GM19452 (cell line): ENCODE data around the gene C8A.

Source experiments
- ATAC-seq: cut with Tn5 transposase; IDR thresholded peaks from one replicate; pipeline ENCODE4 v1.9.1; 2021; ENCODE audit not compliant: unreplicated experiment

C8A gene

GRCh38 chr1:56922507-56922906 is 67.9 kb downstream of the C8A start:
- ATAC-seq, result no peak

GRCh38 chr1:56923201-56923600 is 68.6 kb downstream of the C8A start:
- no peak for ATAC-seq

- no peak for ATAC-seq
Observed at GRCh38 chr1:56924116-56924515, 69.5 kb downstream of the C8A start.

DNA sequence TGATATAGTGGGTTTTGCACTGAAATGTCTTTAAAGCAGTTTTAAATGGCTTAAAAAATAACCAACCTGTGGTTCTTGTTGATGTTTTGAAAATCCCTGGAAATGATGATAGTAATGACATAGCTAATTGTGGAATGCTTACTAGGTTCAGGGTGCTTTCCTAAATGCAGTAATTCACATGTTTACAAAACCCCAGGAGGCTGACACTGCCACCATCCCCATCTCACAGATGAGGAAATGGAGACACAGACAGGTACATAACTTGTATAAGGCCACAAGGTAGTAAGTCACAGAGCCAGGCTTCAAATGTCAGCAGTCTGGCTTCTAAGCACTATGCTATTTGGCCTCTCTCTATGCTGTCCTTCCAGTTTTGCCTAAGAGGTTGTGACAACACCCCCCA is 70.6 kb downstream of the C8A start:
- no peak for ATAC-seq

DNA sequence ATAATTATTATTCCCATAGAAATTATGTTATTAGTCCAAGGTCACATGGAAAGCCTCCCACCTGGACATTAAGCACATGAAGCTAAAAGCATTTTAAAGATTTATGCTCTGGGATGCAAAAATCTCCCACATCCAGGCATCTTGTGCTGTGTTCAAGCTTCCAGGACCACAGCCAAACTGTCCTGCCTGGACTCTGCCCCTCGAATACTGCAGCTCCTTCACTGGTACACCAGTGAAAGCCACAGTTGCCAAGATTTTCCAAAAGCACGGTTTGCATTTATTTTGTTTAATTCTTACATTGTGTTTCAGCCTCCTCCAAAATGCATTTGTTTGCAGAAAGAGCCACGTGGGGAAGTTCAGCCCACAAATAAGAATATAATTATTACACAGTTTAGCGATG is 72.6 kb downstream of the C8A start:
- no peak for ATAC-seq

GRCh38 chr1:56927986-56928385 is 73.4 kb downstream of the C8A start:
- ATAC-seq, result no peak

DNA sequence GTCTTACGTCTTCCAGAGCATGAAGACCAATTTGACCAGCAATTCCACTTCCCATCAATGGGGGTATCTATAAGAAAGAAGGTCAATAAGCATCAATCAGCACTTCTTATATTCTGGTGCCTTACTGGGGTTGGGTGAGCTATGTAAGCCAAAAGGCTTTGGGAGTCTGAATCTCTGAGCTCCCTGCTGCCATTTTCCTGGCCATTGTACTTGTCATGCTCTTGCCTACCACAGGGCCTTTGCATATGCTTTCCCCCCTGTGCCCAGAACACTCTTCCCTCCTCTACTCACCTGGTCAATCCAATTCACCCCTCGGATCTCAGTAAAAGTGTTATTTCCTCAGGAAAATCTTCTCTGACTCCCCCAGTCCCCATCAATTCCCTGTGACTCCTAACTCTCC is 74.9 kb downstream of the C8A start:
- ATAC-seq, result no peak

DNA sequence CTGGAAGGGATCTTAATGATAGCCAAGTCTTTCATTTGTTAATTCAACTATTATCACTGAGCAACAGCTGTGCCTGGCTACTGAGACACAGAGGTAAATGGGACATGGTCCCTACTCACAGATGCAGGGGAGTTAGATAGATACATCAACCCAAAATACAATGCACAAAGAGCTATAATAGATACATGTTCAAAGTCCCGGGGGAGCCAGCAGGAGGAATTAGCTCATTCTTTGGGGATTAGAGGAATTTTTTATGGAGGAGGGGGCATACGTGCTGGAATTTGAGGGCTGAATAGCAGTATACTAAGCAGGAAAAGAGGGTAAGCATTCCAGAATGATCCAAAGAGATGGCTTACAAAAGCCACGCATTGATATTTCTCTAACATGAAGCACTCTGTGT is 76.6 kb downstream of the C8A start:
- ATAC-seq, result no peak

DNA sequence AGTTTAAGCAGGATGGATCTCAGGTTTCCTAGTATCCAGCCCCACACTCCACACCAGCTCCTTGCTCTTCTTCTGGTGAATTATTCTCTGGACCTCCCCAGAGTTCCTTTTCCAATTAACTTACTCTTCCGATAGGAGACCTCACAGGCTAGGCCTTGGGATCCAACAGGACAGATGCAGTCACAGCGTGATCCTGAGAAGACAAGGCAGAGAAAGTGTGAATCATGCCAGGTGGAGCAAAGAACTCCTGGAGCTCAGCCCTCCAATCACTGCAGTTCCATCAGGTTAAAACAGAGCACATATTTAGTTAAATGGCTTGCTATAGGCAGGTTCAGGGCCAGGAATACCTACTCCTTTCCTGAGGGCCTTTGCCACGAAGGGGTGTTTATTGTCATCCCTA is 77.1 kb downstream of the C8A start:
- no peak for ATAC-seq

DNA sequence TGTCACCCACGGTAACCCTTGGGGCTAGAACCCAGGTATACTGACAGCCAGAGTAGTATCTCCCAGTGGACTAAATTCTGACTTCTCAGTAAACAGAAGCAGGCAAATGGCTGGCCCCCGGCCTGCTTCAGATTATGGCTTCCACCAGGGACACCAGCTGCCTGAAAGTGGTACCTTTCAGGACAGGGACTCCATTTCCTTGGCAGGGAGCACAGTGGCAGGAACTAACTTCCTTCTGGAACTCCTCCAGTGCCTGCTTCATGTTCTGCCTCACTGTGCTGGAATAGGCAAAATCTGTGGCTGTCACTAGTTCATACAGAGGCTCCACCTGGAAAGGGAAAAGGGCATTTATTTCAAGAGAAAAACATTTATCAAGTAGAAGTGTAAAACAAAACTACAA is 78.6 kb downstream of the C8A start:
- no peak for ATAC-seq

DNA sequence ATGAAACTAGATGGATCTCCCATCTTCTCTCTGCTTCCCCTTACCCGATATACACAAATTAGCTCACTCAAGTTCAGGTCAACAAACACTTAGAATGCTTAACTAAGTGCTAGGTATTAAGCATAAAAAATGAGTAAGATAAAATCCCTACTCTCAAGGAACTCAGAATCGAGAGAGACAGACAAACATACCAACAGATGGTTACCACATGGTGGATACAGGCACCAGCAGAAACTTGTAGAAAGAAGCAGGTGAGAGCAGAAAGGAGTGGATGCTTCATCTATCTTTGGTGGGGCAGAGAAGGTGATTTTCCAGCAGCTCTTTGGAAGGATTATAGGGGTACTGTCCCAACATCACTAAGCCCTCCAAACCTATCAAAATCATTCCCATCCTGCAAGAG is 79.0 kb downstream of the C8A start:
- ATAC-seq, result no peak

DNA sequence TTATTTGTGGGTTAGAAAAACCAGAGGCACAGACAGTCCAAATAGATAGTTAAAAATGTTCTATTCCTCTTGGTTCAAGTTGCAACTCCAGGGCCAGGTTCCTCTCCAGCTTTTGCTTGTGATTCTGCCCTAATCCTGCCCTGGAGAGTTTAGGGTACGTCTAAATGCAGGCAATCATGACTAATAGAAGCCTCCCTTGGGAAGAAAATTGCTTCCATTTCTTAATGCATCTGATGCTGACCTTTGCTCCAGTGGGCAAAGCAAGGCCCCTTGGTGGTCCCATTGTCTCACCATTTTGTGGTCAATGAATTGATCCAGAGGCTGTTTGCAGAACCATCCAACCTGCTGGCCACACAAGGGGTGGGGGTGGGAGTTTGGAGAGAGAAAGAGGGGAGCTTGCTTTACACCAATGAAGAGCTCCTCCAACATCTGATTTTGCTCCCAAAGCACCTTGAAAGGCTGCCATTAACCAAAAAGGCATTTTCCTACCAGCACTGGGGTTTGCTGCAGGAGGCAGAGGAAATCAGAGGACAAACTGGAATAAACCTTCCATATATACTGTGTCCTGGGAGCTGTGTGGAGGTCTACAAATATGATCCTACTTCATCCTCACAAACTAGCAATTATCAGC is 79.9 kb downstream of the C8A start:
- ATAC-seq, result no peak

DNA sequence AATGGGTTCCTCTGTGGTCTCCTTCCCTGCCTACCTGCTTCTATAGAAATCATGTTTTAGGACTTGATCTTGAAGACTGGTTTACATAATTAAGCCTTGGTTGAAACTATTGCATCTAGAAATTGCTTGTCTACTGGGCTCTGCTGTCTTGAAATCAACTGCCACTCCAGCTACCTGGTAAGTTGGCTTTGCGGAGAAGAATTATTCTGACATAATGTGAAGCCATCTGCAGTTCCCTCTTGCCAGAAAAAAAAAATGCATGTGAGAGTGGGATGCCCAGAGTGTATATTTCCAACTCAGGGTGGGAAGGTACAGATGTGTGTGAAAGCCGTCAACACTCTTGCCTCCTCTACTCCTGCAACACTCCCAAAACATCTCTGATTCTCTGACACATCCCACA is 84.0 kb downstream of the C8A start:
- no peak for ATAC-seq

GRCh38 chr1:56939209-56939608 is 84.6 kb downstream of the C8A start:
- no peak for ATAC-seq

DNA sequence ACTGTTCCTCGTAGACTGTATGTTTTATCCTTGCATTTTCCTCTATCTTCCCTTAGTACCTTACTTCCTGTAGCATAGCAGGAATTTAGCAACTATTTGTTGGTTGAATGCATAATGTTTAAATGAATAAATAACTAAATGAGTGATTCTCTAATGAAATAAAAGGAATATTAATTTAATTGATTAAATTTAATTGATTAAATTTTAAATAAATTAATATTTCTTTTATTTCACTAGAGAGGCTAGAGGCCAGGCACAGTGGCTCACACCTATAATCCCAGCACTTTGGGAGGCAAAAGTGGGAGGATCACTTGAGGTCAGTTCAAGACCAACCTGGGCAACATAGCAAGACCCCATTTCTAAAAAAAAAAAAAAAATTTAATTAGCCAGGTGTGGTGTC is 85.4 kb downstream of the C8A start:
- no peak for ATAC-seq

GRCh38 chr1:56948403-56949023 is 93.9 kb downstream of the C8A start:
- ATAC-seq, result no peak

GRCh38 chr1:56952501-56952900 is 97.9 kb downstream of the C8A start:
- ATAC-seq, result no peak

DNA sequence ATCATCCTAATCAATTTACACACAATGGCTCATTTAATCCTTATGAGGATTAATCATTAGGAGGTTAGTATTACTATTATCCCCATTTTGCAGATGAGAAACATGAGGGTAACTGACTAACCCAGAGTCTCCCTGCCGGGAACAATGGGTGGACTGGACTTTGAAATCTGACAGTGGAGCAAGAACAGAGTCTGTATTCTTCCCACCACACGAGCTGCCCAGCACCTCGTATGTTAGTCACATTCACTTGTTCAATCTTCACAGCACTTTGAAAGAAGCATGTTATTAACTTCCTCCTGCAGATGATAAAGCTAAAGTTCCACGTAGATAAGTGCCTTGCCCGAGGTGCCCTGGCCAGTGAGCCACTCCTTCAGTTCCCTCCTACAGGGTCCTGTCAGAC is 98.8 kb downstream of the C8A start:
- no peak for ATAC-seq

GRCh38 chr1:56954664-56955063 is 100.1 kb downstream of the C8A start:
- ATAC-seq, result no peak

DNA sequence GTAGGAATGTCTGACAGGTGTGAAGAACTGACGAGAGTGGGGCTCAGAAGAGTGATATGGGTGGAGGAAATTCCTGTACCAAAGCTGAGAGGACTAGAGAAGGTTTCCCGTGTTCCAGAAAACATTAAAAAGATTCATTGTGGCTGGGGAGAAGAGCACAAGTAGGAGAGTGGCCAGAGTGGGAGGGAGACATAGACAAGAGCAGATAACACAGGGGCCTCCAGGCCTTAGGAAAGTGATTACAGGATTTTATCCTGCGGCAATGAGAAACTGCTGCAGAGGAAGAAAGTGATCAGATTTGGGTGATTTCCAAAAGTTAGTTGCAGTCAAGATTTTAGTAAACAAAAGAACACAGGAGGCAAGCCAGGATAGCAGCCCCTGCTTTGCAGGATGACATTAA is 103.3 kb downstream of the C8A start:
- ATAC-seq, result no peak

GRCh38 chr1:56958526-56958925 is 103.9 kb downstream of the C8A start:
- ATAC-seq, result no peak

DNA sequence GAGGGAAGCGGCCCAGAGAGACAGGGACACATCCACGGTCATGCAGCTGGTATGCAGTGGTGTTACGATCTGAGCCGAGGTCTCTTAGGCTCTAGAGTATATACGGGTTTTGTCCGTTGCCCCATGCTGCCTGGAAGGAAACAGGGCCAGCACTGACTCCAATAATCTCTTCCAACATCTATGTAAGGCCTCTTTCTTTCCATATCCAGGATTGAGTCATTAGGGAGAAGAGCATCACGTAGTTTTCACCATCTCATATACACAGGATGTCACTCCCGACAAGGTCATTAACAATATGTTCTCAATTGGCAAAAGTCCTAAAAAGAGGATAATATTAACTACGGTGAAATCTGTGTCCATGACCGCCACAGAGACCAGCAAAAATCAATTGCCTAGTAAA is 106.8 kb downstream of the C8A start:
- no peak for ATAC-seq

GRCh38 chr1:56963667-56964066 is 109.1 kb downstream of the C8A start:
- no peak for ATAC-seq
